Measurements from ENCODE around the gene MMP2. TPM values are rescaled to one million over a fixed set of nuclear protein-coding genes. Genes with fewer than 3 reads are reported as not detected.

Gene MMP2
- total RNA-seq, 4 donors from 2014 or later, result 52.2 to 214 (median 123) TPM

- H3K9me3 ChIP-seq, result no peaks in the 10 kb centered on the region
- TF ChIP-seq CTCF (IDR thresholded peaks at IDR 0.05) (no peak), POLR2A (IDR thresholded peaks at IDR 0.05) (no peak)
- H3K4me1 ChIP-seq, result peaks cover 0 to 8% (median 0%) of the 10 kb centered on the region in 4 donors
- DNase-seq, result peak in 1 of 3 donors; percentile 23
- H3K27me3 ChIP-seq, result no peaks in the 10 kb centered on the region
- no peak overlapping the region for H3K27ac ChIP-seq
- H3K4me3 ChIP-seq, result no peak overlapping the region
- peaks cover 0 to 17% (median 0%) of the 10 kb centered on the region in 3 donors for H3K36me3 ChIP-seq
Measured at GRCh38 chr16:55490301-55490700, 11.3 kb downstream of the MMP2 start.

DNA sequence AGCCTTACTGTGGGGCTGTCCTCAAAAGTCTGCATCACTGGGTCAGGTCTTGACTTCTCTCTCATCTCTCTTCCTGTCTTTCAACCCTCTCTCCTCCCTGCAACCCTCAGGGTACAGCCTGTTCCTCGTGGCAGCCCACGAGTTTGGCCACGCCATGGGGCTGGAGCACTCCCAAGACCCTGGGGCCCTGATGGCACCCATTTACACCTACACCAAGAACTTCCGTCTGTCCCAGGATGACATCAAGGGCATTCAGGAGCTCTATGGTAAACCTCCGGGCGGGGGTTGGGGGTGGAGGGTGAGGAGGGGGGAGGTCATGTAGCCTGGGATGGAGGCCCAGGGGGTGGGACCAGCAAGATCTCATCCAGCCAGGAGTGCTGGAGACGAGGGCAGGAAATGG, 12.7 kb downstream of the MMP2 start:
- Histone ChIP-seq H3K4me1 (peaks cover 0 to 17% (median 0%) of the 10 kb centered on the region in 4 donors), H3K4me3 (no peak overlapping the region), H3K9me3 (no peaks in the 10 kb centered on the region), H3K27me3 (no peaks in the 10 kb centered on the region), H3K36me3 (peaks cover 0 to 14% (median 0%) of the 10 kb centered on the region in 3 donors), H3K27ac (no peak overlapping the region)
- DNase-seq, result peak in 1 of 3 donors; percentile 28
- TF ChIP-seq CTCF (IDR thresholded peaks at IDR 0.05), result no peak
- TF ChIP-seq POLR2A (IDR thresholded peaks at IDR 0.05), result no peak

- Histone ChIP-seq H3K36me3 (peaks cover 0 to 18% (median 0%) of the 10 kb centered on the region in 3 donors), H3K4me1 (peaks cover 0 to 17% (median 0%) of the 10 kb centered on the region in 4 donors), H3K4me3 (no peak overlapping the region), H3K27me3 (no peaks in the 10 kb centered on the region), H3K27ac (no peak overlapping the region), H3K9me3 (no peaks in the 10 kb centered on the region)
- DNase-seq, result no peak
- TF ChIP-seq POLR2A (IDR thresholded peaks at IDR 0.05) (no peak), CTCF (IDR thresholded peaks at IDR 0.05) (no peak)
Measured at GRCh38 chr16:55492756-55493380, 13.9 kb downstream of the MMP2 start.

DNA sequence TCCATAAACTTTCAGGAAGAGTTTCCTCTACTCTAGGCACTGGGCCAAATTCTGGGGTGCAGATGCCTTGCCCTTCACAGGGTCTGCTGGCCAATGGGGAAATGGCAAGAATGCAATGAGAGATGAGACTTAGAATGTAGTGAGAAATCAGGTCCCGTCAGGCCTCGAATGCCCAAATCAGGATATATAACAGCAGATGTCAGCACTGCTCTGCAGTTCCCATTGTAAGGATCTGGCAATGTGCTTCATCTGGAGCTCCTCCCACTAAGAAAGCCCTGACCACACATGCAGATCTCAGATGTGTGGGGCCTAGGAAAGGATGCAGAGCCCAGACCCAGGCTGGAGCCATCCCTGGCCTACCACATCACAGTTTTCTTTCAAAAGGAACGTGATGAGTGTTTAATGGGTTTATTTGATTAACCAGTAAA, 16.0 kb downstream of the MMP2 start:
- peak in 3 of 6 experiments; percentile 55 to 60 (median 56) for TF ChIP-seq CTCF (IDR thresholded peaks at IDR 0.05)
- TF ChIP-seq POLR2A (IDR thresholded peaks at IDR 0.05), result no peak
- DNase-seq, result no peak
- Histone ChIP-seq H3K9me3 (no peaks in the 10 kb centered on the region), H3K27me3 (no peaks in the 10 kb centered on the region), H3K36me3 (peaks cover 0 to 10% (median 0%) of the 10 kb centered on the region in 3 donors), H3K4me3 (no peak overlapping the region), H3K27ac (no peak overlapping the region), H3K4me1 (peaks cover 0 to 23% (median 0%) of the 10 kb centered on the region in 4 donors)

DNA sequence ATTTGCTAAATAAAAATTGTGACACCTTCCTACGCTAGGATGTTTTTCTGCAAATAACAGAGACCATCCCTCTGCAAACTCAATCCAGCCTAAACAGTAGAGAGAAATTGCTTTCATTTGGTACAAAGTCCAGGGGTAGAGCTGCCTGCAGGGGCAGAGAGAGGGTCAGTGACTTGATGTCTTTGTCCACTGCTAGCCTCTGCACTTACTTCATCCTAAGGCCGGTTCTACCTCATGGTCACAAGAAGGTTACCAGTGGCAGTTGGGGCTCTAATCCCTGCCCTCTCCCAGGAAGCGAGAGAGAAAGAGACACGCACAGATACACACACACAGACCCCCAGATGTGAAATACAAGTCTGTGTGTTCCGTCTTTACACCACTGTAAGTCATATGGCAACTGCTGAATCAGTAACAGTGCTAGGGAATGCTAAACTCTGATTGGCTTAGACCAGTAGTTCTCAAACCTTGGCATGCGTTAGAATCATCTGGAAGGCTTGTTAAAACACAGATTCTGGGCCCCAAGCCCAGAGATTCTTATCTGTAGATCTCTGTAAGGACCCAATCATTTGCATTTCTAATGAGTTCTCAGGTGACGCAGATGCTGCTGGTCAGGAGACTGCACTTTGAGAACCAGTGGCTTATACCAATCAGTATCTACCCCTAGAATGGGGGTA, 16.8 kb downstream of the MMP2 start:
- no peaks in the 10 kb centered on the region for H3K9me3 ChIP-seq
- peaks cover 0 to 9% (median 0%) of the 10 kb centered on the region in 3 donors for H3K36me3 ChIP-seq
- no peak for TF ChIP-seq POLR2A (IDR thresholded peaks at IDR 0.05)
- no peak overlapping the region for H3K27ac ChIP-seq
- H3K4me1 ChIP-seq, result peaks cover 0 to 30% (median 0%) of the 10 kb centered on the region in 4 donors
- no peaks in the 10 kb centered on the region for H3K27me3 ChIP-seq
- DNase-seq, result no peak
- no peak overlapping the region for H3K4me3 ChIP-seq

GRCh38 chr16:55496509-55497145, 17.6 kb downstream of the MMP2 start:
- Histone ChIP-seq H3K36me3 (peaks cover 0 to 9% (median 0%) of the 10 kb centered on the region in 3 donors), H3K9me3 (no peaks in the 10 kb centered on the region), H3K4me3 (no peak overlapping the region), H3K27me3 (no peaks in the 10 kb centered on the region), H3K27ac (no peak overlapping the region), H3K4me1 (peaks cover 0 to 39% (median 0%) of the 10 kb centered on the region in 4 donors)
- DNase-seq, result no peak
- TF ChIP-seq CTCF (IDR thresholded peaks at IDR 0.05) (no peak), POLR2A (IDR thresholded peaks at IDR 0.05) (no peak)

All from Peyer's patch (tissue), 4 donors.